NCI-H1105 treated with DMSO at 0.1 percent for 48 hours (cell line): ENCODE data around the gene OR4F6.
"Not testable (repeated sequence)": the region's sequence is repeated elsewhere in the genome, so short reads cannot be mapped to it uniquely, and the experiment has no call there.

ENCODE experiments used
- DNase-seq: peaks from one replicate; lab custom pipeline; 2025; lab: John Stamatoyannopoulos, UW

The OR4F6 gene, protein sequence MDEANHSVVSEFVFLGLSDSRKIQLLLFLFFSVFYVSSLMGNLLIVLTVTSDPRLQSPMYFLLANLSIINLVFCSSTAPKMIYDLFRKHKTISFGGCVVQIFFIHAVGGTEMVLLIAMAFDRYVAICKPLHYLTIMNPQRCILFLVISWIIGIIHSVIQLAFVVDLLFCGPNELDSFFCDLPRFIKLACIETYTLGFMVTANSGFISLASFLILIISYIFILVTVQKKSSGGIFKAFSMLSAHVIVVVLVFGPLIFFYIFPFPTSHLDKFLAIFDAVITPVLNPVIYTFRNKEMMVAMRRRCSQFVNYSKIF

DNA sequence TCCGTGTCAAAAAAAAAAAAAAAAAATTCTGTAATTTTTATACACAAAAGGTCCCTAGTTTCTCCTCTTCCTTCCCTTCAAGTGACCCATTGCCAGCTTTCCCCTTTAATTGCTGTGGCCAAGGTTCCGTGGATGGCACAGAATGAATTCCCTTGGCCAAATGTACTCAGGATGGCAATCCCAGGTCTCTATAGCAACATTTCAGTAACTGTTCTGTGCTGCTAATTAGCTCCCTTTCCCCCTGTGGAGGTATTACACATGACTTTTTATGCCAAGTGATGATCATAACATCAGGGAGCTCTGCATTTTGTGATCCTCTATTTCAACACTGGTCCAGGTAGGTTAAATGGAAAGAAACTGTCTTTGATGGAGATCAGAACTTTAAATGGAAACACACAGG, at the start of gene OR4F6:
Gene OR4F6 (plus strand): TSS at position 301 of the 400 bp plus-strand sequence. CDS start 2,211 bp downstream, outside the sequence.
- no peak for DNase-seq

DNA sequence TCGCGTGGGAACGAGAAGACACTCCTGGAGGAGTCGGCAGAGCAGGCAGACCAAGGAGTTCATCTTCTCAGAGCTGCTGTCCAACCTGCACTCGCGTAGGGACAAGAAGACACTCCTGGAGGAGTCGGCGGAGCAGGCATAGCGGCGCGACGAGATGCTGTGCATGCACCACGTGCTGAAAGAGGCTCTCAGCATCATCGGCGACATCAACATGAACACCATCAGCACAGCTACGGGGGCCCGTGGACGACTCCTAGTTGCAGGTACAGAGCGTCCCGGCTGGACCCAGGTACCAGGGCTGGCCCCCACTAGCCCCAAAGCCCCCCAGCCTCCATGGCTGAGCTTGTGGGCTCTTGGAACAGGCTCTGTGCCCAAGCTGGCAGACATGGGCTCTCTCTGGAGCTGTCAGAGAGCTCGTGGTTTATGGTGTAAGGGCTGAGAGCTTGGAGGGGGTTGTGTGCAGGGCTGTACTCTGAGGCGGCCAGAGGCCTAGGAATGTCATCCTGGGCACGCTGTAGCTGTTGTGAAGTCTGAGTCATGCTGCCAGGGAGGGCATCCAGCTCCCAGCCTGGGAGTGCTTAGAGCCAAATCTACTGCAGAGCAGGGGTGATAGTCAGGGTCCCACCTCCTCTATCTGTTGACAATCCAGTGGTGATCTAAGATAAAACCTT, 38.5 kb upstream of the OR4F6 start:
- DNase-seq, result not testable (repeated sequence)

DNA sequence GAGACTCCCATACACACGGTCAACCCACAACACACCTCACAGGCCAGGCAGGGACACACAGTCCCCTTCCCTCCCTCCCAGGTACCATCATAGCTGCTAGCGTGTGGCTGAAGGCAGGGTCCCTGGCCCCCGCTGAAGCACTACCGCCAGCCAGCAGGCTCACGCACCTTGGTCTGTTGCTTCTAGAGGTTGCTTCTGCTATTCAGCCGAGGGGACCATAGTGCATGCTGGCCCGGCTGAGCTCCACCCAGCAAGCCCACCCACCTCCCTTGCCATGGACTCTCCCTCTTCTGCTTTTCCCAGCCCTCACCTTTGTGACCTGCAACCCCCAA, 38.0 kb upstream of the OR4F6 start:
- DNase-seq, result not testable (repeated sequence)

DNA sequence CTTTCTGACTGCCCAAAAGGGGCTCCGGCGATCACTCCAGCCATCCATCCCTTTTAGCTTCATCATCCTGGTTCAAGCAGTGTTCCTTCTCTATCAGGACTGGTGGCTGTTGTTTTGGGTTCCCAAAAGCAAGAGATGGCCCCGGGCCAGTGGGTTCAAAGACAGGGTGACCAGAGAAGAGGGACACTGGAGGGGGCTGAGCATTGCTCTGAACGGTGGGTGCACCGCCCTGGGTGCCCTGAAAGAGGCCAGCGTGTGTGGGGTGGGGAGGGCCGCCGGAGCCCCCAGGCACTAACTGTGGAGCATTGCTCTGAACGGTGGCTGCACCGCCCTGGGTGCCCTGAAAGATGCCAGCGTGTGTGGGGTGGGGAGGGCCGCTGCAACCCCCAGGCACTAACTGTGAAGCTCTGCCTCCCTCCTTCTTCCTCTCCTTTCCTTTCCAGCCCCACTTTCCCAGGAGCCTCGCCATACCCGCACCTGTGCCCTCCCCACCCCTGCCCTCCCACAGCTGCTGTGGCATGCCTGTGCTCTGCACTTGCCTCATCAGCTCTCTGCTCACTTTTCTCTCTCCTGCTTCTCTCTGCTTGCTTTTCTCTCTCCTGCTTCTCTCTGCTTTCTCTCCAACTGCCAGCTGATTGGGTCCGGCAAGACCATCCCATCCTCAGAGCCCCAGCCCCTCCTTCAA, 37.4 kb upstream of the OR4F6 start:
- DNase-seq, result no peak

DNA sequence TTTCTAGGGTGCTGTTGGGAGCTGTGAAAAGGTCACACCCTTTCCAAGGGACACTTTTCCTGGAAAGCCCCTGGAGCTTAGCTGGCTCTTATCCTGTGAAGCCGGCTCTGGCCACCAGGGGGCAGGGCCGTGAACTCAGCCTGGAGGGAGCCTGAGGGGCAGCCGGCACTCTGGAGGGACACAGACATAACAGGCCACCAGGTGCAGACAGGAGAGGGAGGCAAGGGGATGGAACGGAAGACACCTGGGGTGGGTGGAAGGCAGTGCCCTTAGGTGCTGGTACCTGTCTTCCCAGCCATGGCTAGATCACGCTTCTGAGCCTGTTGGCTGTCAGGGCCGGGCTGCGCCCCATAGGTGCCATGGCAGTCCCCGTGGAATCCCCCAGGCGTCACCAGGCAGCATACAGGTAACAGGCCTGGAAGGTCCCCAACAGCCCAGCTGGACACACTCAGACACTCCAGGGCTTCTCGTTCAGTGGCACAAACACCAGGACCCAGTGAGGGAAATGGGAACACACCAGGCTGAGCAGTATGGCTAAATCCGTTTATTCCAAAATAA, 36.1 kb upstream of the OR4F6 start:
- not testable (repeated sequence) for DNase-seq

DNA sequence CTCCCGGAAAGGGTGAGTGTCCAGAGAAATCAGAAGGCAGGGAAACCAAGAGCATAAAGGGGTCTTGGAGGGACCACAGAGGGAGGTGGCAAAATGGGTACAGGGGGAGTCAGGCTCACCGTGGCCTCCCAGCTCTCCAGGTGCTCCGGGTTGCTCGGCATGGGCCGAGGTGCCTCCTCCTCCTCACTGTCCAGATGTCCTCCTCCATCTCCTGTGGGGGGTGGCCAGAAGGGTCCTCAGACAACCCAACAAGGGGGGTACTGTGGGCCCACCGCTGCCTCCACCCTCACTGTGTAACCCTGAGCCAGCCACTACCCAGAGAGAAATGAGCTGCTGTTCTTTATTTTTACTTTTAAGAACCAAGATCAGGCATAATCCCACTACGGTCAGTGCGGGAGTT, 30.4 kb upstream of the OR4F6 start:
- DNase-seq, result no peak

DNA sequence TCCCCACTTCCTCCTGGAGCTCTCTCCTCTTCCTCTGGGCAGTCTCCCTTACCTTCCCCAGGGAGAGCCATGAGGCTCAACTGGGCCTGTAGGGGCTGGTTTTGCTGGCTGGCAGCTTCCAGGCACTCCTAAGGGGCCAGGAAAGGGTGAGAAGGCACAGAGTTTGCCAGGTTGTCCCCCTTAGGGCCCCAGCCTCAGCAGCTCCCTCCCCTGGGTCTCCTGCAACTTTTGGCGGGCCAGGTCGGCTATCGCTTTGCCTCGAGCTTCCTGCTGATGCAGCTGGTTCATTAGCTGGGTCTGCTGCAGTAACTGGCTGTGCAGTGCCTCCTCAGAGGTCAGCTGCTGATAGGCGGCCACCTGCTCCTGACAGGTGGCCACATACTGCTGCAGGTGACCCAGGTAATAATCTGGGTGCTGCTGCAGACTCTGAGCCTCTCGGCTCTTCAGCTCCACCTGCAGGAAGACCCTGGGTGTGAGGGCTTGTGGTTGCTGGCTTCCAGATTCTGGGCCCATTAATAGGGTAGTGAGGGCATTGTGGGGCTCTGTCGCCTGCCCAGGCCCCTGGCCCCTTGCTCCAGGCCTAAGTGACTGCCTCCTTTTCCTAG, 29.7 kb upstream of the OR4F6 start:
- DNase-seq, result peak; percentile 41

DNA sequence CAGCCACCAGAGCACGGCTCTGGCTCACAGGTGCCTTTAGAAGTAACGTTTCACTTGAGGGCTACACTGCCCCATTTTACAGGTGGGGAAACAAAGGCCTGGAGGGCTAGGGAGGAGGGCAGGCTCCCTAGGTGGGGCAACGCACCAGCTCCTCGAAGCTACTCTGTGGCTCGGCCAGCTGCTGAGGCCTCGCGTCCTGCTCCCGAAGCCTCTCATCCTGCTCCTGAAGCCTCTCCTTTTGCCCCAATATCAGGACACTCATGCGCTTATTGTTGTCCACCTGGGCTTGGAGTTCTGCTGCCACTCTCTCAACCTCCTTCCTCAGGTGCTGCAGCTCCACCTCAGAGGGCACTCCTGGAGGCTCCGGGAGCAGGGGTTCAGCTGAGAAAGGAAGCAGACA, 28.2 kb upstream of the OR4F6 start:
- DNase-seq, result no peak

DNA sequence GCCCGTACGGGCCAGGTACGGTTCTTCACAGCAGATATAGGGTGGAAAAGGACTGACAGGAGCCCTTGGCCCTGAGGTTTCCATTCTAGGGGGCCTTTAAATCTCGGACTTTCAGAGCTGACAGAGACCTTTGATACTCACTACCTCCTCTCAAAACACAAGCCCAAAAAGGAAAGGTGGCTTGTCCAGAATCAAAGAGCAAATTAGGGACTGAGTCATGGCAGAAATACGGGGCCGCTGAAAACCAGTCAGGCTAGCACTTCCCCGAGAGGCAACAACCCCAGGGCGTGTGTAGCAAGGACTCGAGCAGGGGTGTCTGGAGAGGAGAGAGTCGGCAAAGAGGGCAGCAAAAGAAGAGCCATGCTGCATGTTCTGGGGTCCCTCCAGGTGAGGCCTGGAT, 24.7 kb upstream of the OR4F6 start:
- DNase-seq, result not testable (repeated sequence)

DNA sequence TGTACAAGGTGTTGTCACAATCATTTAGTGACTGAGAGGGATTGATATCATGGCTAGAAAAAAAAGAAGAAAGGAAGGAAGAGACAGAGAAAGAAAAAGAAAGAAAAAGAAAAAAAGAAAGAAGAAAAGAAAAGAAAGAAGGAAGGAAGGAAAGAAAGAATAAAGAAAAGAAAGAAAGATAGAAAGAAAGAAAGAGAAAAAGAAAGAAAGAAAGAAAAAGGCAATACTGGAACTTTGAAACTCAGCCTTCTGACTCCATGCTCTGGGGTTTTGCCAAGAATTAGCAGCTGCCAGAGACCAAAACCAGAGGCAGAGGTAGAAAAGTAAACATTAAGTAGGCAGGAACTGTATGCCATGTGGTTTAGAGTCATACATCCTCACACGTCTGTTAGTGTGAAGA, 23.1 kb upstream of the OR4F6 start:
- DNase-seq, result peak; percentile 33

DNA sequence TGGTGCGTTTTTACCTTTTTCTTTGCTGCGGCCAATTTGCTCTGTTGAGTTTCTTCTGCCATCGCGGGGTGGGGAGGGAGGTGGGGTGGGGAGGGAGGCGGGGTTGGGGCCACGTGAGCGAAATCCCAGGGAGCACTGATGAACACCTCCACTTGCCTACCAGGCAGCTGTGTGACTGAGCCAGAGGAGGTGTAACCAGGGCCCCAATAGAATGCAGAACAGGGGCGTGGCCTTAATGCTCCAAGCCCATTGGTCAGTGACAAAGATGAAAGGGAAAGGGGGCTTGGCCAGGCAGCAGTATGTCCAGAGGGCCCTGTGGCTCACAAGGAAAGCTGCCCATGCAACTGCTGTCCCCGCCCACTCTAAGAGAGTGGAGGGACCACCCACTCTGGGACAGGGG, 21.4 kb upstream of the OR4F6 start:
- DNase-seq, result no peak

DNA sequence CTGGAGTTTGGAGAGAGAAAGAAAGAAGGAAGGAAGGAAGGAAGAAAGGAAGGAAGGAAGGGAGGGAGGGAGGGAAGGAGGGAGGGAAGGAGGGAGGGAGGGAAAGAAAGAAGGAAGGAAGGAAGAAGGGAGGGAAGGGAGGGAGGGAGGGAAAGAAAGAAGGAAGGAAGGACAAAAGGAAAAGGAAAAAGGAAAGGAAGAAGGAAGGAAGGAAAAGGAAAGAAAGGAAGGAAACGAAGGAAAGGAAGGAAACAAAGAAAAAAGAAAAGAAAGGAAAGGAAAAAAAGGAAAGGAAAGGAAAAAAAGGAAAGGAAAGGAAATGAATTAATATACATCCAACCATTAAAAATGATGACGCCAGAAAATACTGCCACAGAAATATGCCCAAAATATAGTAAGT, 18.7 kb upstream of the OR4F6 start:
- DNase-seq, result no peak

DNA sequence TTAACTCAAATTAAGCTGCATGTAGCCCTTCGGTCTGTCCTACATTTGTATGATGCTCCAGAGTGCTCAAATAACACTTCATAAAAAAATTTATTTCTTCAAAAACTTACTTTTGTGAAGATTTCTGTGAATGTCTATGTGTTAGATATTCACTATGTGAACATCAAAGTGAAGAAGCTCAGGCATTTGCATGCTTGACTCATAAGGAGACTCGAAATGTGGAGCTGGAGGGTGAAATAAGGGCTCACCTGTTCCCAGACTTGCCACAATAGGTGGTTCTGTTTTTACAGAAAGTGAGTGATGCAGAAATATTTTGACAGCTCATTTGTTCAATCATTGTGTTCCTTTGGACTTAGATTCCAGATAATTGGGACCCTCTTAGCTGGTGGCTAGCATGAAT, 16.9 kb upstream of the OR4F6 start:
- DNase-seq, result not testable (repeated sequence)

DNA sequence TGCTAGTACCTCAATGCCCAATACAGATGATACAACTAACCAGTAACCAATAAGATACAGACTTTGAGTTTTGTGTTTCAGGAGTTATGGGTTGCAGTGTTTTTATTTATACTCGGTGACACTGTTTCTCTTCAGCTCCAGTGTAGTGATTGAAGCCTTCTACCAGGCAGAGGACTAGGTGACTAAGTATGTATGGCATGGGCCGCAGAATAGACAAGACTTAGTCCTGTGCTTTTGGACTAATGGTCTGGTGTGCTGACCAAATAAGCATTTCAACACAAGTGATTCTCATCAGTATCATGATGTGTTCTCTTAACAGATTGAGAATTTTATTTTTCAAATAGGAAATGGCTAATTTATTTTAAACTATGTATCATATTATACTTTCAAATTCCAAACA, 15.3 kb upstream of the OR4F6 start:
- DNase-seq, result not testable (repeated sequence)

DNA sequence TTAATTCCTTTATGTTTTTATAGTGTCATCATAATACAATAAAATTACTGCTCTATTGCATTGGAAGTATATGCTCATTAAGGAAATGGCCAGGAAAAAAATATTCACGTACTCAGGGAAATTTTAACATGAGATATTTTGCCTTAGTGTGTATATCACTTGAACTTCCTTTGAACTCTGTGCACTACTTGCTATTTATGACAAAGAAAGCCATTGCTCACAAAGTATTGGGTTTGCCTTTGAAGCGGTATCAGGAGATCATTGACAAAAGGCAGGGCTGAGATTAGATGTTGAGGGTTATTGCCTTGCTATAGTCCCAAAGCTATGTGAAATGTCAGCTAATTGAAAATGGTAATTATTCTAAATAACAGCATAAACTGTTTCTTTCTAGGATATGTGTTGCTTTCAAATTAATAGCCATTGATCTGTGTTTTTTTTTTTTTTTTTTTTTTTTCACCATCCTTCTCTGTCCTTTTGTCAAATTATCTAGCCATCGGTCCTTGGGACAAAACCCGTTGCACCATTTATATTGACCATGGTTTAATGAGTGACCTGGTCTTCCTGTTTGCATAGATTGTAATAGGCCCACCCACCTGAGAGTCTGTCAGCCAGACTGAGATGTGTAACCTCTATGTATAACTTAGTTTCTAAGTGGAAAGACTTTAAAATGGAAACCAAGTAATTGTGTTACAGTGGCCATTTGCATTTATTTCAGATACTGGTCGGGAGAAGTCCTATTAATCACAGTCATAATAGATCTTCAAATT, 14.6 kb upstream of the OR4F6 start:
- DNase-seq, result not testable (repeated sequence)

DNA sequence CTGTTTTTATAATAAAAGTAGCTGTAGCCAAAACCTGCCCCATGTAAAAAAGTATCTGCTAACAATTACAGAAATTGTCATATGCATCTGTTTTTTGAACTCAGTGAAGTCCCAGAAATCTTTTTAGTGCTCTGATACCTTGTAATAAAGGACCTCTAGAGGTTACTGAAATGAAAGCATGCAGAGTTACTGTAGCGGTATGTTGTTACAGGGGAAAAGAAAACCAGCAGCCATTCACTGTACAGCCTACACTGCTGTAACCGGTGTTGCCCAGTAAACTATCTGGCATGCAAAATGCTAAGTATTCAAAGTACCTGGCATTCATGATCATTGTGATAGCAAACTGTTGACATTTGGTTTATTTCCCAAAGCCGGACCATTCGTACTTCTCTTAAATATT, 12.6 kb upstream of the OR4F6 start:
- DNase-seq, result not testable (repeated sequence)

DNA sequence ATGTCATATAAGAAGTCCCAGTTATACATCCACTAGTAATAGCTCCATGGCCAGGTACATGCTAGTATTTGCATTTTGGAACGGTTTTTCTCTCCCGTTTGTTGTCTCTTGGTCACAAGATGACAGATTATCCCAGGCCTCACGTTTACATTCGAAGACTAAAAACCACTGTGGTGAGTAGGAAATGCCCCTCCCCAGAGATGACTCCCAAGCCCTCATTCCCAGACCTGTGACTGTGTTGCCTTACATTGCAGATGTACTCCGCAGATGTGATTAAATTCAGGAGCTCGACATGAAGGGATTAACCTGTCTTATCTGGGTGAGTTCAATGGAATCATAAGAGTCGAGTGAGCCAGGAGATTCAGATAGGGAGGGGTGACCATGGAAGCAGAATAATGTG, 9.3 kb upstream of the OR4F6 start:
- not testable (repeated sequence) for DNase-seq

DNA sequence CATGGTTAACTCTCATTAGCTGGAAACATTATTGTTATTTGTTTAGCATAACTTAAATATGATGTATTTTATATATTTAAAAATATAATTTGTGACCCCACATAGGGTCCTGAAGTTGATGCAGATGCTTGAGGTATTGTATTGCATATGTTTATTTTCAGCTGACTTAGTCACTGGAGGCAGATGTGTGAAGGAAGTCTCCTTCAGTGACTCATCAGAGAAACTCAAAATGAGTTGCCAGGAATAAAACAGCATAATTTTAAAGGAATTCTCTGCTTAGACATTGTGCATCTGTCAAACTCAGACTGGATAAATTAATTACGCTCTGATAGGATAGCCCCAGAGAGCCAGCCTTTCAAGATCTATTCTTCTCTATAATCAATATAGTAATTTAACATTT, 7.9 kb upstream of the OR4F6 start:
- DNase-seq, result no peak

DNA sequence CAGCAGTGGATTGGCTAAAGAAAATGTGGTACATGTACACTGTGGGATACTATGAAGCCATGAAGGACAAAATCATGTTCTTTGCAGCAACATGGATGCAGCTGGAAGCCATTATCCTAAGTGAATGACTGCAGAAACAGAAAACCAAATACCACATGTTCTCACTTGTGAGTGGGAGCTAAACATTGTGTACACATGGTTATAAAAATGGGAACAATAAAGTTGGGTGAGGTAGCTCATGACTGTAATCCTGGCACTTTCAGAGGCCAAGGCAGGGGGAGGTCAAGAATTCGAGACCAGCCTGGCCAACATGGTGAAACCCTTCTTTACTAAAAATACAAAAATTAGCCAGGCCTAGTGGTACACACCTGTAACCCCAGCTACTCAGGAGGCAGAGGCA, 3.6 kb upstream of the OR4F6 start:
- no peak for DNase-seq

DNA sequence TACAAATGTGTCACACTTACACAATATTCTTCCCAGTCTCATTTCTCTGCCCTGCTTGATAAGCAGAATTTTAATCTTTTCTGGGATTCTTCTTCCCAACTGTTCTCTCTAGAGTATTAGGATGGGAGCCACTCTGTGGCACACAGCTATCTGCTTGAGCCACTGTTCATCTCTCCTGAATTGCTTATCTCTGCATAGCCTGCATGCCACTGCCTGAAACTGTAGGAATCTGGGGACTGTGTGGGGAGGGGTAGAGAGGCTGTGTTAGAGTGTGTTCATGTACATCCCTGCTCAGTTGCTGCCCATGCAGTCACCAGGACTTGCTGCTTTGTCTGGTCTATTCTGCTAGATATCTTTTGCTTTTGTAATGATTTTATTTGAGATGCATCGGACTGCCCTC, 2.3 kb upstream of the OR4F6 start:
- no peak for DNase-seq

DNA sequence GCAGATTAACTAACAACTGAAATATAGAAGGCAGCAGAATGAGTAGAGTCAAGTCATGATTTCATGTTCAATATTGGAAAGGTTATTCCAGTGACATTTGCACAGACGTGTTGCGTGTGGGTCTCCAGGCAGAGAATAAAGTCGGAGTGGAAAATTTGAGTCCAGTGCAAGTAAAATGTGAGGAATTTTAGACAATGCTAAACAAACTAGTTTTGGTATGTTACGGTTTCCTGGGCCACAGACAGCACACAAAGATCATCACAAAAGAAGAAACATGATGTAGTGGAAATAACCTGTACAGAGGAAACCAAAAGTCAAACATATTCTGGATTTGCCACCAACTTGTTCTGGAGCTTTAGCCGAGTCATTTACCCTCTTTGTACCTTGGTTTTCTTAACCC, 367 bp downstream of the OR4F6 start:
- DNase-seq, result no peak

DNA sequence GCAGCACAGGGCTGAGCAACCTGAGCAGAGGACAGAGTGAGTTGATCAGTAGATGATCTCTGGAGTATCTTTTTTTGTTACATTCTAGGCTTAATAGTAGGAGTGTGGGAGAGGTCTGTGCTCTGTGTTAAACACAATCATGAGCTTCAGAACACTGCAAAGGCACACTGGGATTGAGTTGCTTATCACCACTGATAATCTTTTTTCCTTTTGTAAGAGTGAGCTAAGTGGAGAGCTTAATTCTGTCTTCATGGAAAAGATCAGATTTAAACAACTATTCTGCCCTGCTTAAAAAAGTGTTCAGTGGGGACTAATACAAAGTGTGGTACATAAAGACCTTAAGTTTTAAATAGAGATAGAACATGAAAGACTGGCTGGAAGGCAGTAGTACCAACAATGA, 1.1 kb downstream of the OR4F6 start:
- no peak for DNase-seq
